Breast epithelium (tissue), 4 donors: Measurements from ENCODE around the gene MACROD2. TPM values are rescaled to one million over a fixed set of nuclear protein-coding genes. Genes with fewer than 3 reads are reported as not detected.
A peak's percentile ranks its signal among the peaks of the same experiment; 100 is the strongest.

Experiments used
- DNase-seq, 2 donors: peaks; one replicate each; pipeline ENCODE4 v3.0.0-alpha.2; 2019; ENCODE audit warnings: low spot score in 2 of 2
- H3K27ac ChIP-seq, 2 donors: fragments of 200-600 bp; sonication (generic) in 1 of 2; one replicate each; pipeline ENCODE4 v1.5.1; 2016 to 2019; ENCODE audit warnings: mild to moderate bottlenecking in 1 of 2
- H3K27me3 ChIP-seq, 2 donors: fragments of 200-600 bp; sonication (generic) in 1 of 2; one replicate each; pipeline versions ENCODE4 v1.5.1 to v1.6.0; 2017 to 2019; ENCODE audit warnings: control low read depth in 1 of 2, mild to moderate bottlenecking in 1 of 2
- H3K36me3 ChIP-seq: fragments of 200-600 bp; one replicate; pipeline ENCODE4 v1.5.1; 2019
- H3K4me1 ChIP-seq, 2 donors: fragments of 200-600 bp; sonication (generic); one replicate each; pipeline ENCODE4 v1.5.1; 2016 to 2019; ENCODE audit warnings: control low read depth in 1 of 2
- H3K4me3 ChIP-seq, 3 donors: fragments of 200-600 bp; sonication (generic); 1 replicate in 2 of 3; 2 replicates in 1 of 3; pipeline ENCODE4 v1.5.1; 2016 to 2019; ENCODE audit warnings: mild to moderate bottlenecking in 3 of 3, moderate library complexity in 2 of 3
- H3K9me3 ChIP-seq, 2 donors: fragments of 200-600 bp; sonication (generic) in 1 of 2; one replicate each; pipeline ENCODE4 v1.5.1; 2016 to 2019; ENCODE audit warnings: control low read depth in 1 of 2
- POLR2A ChIP-seq: fragments of 450-650 bp; IDR thresholded peaks from one replicate; pipeline ENCODE4 v1.6.1; 2016; ENCODE audit warnings: antibody characterized with exemption, mild to moderate bottlenecking, moderate library complexity
- POLR2AphosphoS5 ChIP-seq, 3 donors: sonication (generic); formaldehyde crosslinking; IDR thresholded peaks; one replicate each; pipeline ENCODE4 v1.6.1; 2017; ENCODE audit warnings: antibody characterized with exemption in 3 of 3
- intact Hi-C: fragments of 100-400 bp; cut with DNase I; formaldehyde crosslinking; loops from one replicate; pipeline ENCODE4 v1.15.1; 2023; ENCODE audit warnings: low total_unique reads
- total RNA-seq, 3 donors: library from RNA; depleted of rRNA; stranded (reverse); fragments of >200 nt; gene quantifications; one replicate each; pipeline ENCODE4 v1.1.0, GENCODE V29; 2016
- TF ChIP-seq, protein P1 (sequence below), 3 donors: fragments of 450-650 bp; IDR thresholded peaks; one replicate each; pipeline ENCODE4 v1.5.1; 2016 to 2017; ENCODE audit warnings: antibody characterized with exemption in 3 of 3, mild to moderate bottlenecking in 3 of 3, moderate library complexity in 3 of 3

MACROD2 gene
- total RNA-seq, 3 donors from 2014 or later = 6.7 to 26.8 (median 8.8) TPM

DNA sequence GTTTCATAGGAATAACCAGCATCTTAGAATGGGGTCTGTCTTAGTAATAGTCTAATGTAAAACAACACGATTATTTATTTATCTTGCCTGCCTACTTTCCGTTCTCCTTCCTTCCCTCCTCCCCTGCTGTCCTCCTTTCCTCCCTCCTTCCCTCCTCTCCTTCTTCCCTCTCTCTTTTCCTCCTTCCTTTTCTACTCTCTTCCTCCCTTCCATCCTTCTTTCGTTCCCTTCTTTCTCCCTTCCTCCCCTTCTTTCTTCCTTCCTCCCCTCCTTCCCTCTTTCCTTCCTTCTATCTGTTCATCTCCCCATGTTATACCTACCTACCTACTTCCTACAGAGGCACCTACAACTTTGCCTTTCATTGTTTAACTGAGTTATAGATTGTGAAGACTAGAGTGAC, 1637.4 kb downstream of the MACROD2 start:
- Histone ChIP-seq H3K27me3 (no peaks in the 10 kb centered on the region), H3K9me3 (no peaks in the 10 kb centered on the region), H3K4me1 (no peaks in the 10 kb centered on the region), H3K36me3 (no peaks in the 10 kb centered on the region), H3K27ac (no peak overlapping the region), H3K4me3 (no peak overlapping the region)
- intact Hi-C loops = no loop called here
- DNase-seq = no peak
- TF ChIP-seq, protein P1, sequence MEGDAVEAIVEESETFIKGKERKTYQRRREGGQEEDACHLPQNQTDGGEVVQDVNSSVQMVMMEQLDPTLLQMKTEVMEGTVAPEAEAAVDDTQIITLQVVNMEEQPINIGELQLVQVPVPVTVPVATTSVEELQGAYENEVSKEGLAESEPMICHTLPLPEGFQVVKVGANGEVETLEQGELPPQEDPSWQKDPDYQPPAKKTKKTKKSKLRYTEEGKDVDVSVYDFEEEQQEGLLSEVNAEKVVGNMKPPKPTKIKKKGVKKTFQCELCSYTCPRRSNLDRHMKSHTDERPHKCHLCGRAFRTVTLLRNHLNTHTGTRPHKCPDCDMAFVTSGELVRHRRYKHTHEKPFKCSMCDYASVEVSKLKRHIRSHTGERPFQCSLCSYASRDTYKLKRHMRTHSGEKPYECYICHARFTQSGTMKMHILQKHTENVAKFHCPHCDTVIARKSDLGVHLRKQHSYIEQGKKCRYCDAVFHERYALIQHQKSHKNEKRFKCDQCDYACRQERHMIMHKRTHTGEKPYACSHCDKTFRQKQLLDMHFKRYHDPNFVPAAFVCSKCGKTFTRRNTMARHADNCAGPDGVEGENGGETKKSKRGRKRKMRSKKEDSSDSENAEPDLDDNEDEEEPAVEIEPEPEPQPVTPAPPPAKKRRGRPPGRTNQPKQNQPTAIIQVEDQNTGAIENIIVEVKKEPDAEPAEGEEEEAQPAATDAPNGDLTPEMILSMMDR (IDR thresholded peaks at IDR 0.05) = no peak
- TF ChIP-seq POLR2AphosphoS5 (IDR thresholded peaks at IDR 0.05) (no peak), POLR2A (no peak)

DNA sequence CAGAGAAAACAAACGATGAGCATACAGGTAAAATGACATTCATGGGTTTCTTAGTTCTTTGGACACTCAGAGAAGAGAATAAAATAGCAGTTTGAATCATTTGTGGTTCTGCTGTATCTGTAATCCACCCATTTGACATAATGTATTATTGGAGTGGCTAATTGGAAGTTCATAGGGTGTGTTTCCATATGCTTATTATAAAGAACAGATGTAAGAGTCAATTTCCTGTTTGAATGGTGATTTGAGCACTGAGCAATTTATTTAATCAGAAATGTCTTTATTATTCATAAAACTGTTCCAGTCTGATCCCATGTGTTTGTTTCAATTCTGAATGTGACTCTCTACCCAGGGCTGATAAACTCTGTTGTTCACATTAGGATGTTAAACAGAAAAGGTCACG, 1638.8 kb downstream of the MACROD2 start:
- TF ChIP-seq, protein P1 (IDR thresholded peaks at IDR 0.05) = no peak
- TF ChIP-seq POLR2AphosphoS5 (IDR thresholded peaks at IDR 0.05) = no peak
- TF ChIP-seq POLR2A = no peak
- intact Hi-C loops = no loop called here
- Histone ChIP-seq H3K4me1 (no peaks in the 10 kb centered on the region), H3K27ac (no peak overlapping the region), H3K9me3 (no peaks in the 10 kb centered on the region), H3K27me3 (no peaks in the 10 kb centered on the region), H3K4me3 (no peak overlapping the region), H3K36me3 (no peaks in the 10 kb centered on the region)
- no peak for DNase-seq

DNA sequence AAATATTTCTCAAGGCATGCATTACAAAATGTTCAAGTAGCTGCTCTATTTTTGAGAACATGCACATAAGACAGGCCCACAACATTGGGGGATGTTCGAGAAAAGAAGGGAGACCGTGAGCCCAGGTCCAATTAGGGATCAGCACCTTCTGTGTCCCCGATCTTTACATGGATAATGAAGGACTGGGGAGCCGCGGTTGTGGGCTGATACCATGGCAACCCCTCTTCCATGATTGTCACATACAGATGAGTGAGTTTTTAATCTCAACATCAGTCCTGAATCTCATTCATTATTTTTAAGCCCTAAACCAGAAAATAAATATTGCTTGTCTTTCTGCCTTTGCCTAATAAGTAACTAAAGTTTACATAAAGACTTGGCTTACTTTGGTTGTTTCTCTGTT, 1642.2 kb downstream of the MACROD2 start:
- no peaks in the 10 kb centered on the region for H3K36me3 ChIP-seq
- no peak for TF ChIP-seq POLR2A
- TF ChIP-seq POLR2AphosphoS5 (IDR thresholded peaks at IDR 0.05) = no peak
- H3K27me3 ChIP-seq = no peaks in the 10 kb centered on the region
- H3K9me3 ChIP-seq = no peaks in the 10 kb centered on the region
- H3K4me1 ChIP-seq = no peaks in the 10 kb centered on the region
- no peak for DNase-seq
- H3K4me3 ChIP-seq = no peak overlapping the region
- H3K27ac ChIP-seq = peak overlapping the region in 1 of 2 donors; percentile 23
- intact Hi-C loops = no loop called here

DNA sequence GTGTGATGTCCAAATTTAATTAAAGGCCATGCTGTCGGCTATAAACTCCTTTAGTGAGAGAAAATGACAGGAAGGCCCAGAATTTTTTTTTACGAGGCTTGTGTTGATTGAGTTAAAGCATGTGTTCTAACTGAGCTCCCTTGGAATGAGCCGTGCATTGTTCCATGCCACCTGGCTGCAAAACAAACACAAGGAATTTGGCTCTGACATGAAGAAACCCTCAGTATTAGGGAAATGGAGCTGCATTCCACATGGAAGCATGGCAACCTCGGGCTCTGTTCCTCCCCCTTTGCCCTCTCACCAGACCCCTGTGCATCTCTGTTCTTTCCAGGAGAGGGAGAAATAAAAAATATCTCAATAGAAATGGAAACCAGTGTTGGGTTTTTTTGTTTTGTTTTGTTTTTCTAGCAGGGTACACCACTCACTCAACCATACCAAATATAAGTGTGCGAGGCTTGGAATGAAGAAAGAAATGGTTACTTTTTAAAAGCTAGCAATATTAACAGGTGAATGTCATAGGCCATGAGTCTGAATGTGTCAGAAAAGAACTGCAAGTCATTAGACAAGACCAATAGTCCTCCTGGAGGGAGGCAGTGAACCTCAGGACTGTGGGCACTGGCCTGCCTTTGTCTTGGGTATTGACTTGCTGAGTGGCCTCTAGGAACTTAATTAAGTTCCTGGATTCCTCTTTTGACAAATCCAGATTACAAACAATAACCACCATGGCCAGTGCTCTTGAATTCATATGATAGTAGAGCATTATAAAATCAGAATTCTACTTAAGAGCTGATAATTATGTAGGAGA, 1642.8 kb downstream of the MACROD2 start:
- no peaks in the 10 kb centered on the region for H3K9me3 ChIP-seq
- H3K27ac ChIP-seq = peak overlapping the region in 1 of 2 donors; percentile 23
- H3K4me3 ChIP-seq = no peak overlapping the region
- TF ChIP-seq, protein P1 (IDR thresholded peaks at IDR 0.05) = no peak
- TF ChIP-seq POLR2A (no peak), POLR2AphosphoS5 (IDR thresholded peaks at IDR 0.05) (no peak)
- intact Hi-C loops = no loop called here
- peak in 1 of 2 donors; percentile 58 for DNase-seq
- H3K27me3 ChIP-seq = no peaks in the 10 kb centered on the region
- no peaks in the 10 kb centered on the region for H3K36me3 ChIP-seq
- no peaks in the 10 kb centered on the region for H3K4me1 ChIP-seq

DNA sequence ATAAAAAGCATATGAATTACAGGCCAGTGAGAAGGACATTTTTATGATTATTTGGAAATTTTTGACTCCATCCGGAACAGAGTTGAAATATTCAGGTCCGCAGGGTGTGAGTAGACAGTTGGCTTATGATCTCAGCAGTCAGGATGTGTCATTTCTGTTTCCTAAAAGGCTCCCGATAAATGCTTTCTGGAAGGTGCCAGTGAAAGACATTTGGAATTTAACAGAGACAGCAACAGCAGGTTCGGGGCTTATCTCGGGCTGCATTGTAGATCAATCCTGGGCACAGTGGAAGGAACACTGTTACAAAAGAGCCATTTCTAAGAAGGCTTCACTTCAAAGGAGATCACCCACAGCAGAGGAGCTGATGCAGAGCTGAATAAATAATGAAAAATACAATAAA, 1643.5 kb downstream of the MACROD2 start:
- H3K27me3 ChIP-seq = no peaks in the 10 kb centered on the region
- TF ChIP-seq POLR2A (no peak), POLR2AphosphoS5 (IDR thresholded peaks at IDR 0.05) (no peak)
- TF ChIP-seq, protein P1 (IDR thresholded peaks at IDR 0.05) = no peak
- no peaks in the 10 kb centered on the region for H3K36me3 ChIP-seq
- H3K4me3 ChIP-seq = no peak overlapping the region
- H3K4me1 ChIP-seq = no peaks in the 10 kb centered on the region
- no peak overlapping the region for H3K27ac ChIP-seq
- intact Hi-C loops = no loop called here
- no peak for DNase-seq
- no peaks in the 10 kb centered on the region for H3K9me3 ChIP-seq
